ENCODE measurements around the gene NUBP2. TPM values are rescaled to one million over a fixed set of nuclear protein-coding genes. Genes with fewer than 3 reads are reported as not detected.

The NUBP2 gene
- total RNA-seq, 3 donors from 2014 or later: 32.1 to 43.1 (median 39.3) TPM

DNA sequence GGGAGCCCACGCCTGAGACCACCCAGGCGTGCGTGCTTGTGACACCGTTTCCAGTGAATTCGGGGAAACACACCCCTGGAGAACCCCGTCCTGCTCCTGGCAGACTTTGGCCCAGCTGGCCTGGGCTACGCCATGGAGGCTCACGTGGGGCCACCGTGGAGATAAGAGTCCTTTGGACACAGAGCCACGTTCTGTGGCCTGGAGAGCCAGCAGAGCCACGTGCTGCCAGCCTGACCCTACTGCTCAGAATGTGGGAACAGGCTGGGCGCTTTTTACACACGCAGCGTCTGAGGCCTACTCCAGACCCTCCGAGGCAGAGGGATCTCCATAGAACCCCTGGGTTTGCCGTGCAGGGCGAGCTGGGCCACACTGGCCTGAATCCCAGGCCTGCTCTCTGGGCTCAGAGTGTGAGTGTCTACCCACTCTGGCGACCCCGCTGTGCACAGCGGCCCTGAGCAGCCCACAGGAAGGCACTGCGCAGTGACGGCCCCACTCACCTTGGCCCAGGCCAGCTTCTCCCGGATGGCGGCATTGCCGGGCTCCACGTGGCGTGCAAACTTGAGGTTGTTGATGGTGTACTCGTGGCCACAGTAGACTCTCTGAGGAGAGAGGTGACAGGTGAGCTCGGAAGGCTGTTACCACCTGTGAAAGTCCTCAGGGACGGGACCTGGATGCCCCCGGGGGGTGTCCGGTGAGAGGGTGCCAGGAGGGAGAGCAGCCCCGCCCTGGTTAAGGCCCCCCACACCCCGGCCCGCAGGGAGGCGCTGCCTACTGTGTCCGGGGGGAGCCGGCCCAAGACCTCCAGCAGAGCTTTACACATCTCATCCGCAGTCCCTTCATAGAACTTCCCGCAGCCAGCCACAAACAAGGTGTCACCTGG, 33.9 kb downstream of the NUBP2 start:
- no peak for TF ChIP-seq CTCF (IDR thresholded peaks at IDR 0.05)
- ATAC-seq (no peak), DNase-seq (no peak)
- intact Hi-C loops (cut with DNase I, micrococcal nuclease): no loop called here
- H3K36me3 ChIP-seq (ENCODE audit: low read depth): peaks cover 5% of the 10 kb centered on the region
- no peak overlapping the region for H3K4me3 ChIP-seq
- no peaks in the 10 kb centered on the region for H3K4me1 ChIP-seq (ENCODE audit: low read depth)
- no peaks in the 10 kb centered on the region for H3K9me3 ChIP-seq

GRCh38 chr16:1817276-1817589, 34.5 kb downstream of the NUBP2 start:
- H3K36me3 ChIP-seq (ENCODE audit: low read depth): peaks cover 6% of the 10 kb centered on the region
- no peak overlapping the region for H3K4me3 ChIP-seq
- H3K4me1 ChIP-seq (ENCODE audit: low read depth): no peaks in the 10 kb centered on the region
- intact Hi-C loops (cut with DNase I, micrococcal nuclease): no loop called here
- TF ChIP-seq CTCF (IDR thresholded peaks at IDR 0.05): no peak
- DNase-seq (no peak), ATAC-seq (no peak)
- H3K9me3 ChIP-seq: no peaks in the 10 kb centered on the region

DNA sequence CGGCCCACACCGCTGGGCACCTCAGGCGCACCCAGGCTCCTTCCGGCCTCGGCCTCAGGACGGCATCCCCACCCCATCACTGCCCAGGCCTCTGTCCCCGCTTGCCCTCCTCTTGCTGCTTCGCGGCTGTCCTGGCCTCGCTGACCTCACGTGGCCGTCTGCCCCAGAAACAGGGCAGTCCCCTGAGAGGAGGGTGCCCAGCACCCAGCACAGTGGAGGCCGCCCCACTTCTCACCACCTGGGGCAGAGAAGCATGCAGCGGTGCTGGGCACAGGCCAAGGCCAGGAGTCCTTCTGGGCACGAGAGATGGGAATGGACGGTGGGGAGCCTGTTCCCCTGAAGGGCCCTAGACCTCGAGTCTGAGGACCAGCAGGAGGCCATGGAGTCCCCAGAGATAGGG, 35.0 kb downstream of the NUBP2 start:
- no peak for DNase-seq
- no peak overlapping the region for H3K4me3 ChIP-seq
- H3K36me3 ChIP-seq (ENCODE audit: low read depth): peaks cover 10% of the 10 kb centered on the region
- ATAC-seq: no peak
- TF ChIP-seq CTCF (IDR thresholded peaks at IDR 0.05): no peak
- H3K9me3 ChIP-seq: no peaks in the 10 kb centered on the region
- no peaks in the 10 kb centered on the region for H3K4me1 ChIP-seq (ENCODE audit: low read depth)
- intact Hi-C loops (cut with DNase I, micrococcal nuclease): no loop called here

DNA sequence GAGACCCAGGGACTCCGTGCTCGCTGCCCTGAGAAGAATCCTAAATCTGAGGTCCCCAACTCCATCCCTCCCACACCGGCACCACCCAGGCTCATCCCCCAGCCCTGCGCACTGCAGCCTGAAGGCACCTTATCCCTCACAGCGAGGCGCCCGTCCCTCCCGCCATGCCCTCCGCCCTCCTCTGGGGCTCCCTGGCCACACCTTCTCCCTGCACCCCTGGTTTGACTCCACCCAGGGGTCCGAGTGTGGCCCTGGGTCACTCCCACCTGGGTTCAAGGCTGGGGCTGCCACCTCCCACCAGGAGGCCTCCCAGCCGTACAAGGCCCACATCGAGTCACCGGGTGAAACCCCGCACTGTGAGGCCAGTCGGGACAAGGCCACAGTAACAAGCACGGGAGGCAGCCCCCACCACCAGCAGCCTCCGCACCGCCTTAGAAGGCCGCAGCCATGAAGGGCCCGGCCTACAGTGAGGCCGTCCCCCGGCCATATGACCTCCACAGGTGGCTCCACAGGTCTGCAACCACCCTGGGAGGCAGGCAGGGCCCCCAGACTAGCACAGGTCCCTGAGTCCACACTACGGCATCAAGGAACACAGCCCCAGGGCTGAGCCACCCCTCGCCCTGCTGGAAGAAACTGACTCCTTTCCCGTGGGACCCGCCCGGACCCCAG, 35.6 kb downstream of the NUBP2 start:
- peaks cover 10% of the 10 kb centered on the region for H3K36me3 ChIP-seq (ENCODE audit: low read depth)
- ATAC-seq (no peak), DNase-seq (no peak)
- no peaks in the 10 kb centered on the region for H3K4me1 ChIP-seq (ENCODE audit: low read depth)
- TF ChIP-seq CTCF (IDR thresholded peaks at IDR 0.05): no peak
- H3K9me3 ChIP-seq: no peaks in the 10 kb centered on the region
- no peak overlapping the region for H3K4me3 ChIP-seq
- intact Hi-C loops (cut with DNase I, micrococcal nuclease): no loop called here

GRCh38 chr16:1818873-1819525, 36.2 kb downstream of the NUBP2 start:
- Histone ChIP-seq H3K9me3 (no peaks in the 10 kb centered on the region), H3K4me1 (ENCODE audit: low read depth) (no peaks in the 10 kb centered on the region), H3K36me3 (ENCODE audit: low read depth) (peaks cover 10% of the 10 kb centered on the region), H3K4me3 (no peak overlapping the region)
- TF ChIP-seq CTCF (IDR thresholded peaks at IDR 0.05): no peak
- intact Hi-C loops (cut with DNase I, micrococcal nuclease): no loop called here
- DNase-seq (no peak), ATAC-seq (no peak)

All from mucosa of descending colon (tissue), 3 donors.